Dedifferentiated amniotic fluid mesenchymal stem cell (primary cell): ENCODE data around the gene IL12B.
A peak's percentile ranks its signal among the peaks of the same experiment; 100 is the strongest.
"Not testable (repeated sequence)": the region's sequence is repeated elsewhere in the genome, so short reads cannot be mapped to it uniquely, and the experiment has no call there.

Experiments used
- DNase-seq: peaks from one replicate; pipeline ENCODE4 v3.0.0-alpha.2; 2016; ENCODE audit errors: extremely low spot score

The IL12B gene

DNA sequence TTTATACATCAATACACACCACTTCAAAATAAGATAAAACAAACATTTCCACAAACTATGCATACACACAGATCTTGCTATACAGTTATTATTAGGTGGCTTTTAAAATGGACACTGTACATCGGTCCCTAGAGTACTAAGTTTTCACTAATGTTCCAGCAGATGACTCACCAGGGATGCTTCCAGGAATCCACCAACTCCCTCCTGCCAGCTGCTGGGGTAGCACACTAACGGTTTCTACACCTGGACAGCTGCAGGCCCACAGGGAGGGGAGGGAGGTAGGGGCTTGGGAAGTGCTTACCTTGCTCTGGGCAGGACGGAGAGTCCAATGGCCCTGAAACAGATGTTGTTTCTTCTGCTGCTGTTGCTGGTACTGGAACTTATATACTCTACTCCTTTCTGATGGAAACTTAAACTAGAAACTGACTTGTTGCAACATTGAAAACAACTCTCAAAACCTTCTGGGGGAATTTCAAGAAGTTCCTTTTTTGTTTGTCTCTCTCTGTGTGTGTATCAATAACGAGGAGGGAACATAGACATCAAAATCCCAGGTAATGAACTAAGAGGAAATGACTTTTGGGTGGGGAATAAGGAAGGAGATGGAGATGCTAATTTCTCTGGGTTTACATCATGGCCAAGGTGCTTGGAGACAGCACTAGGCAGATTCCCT is at the start of gene IL12B:
IL12B (minus strand) TSS at position 357 of the 670 bp plus-strand sequence. CDS start 3,705 bp downstream, outside the sequence.
- no peak for DNase-seq

DNA sequence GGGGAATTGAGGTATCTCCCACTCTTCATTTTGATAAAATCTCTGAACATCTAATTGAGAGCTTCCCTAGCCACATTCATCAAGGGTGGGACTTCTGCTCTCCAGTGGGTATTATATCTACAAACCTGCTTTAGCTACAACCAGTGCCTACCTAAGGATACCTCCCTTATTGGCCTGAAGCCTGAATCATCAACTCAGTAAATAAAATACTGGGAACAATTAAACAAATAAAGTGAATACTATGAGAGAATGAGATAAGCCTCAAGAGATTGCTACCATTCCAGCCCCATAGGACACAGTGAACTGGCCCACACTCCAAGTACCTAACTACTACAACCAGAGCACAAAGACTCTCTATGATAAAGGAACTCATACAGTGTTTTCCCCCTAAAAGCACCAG is 47.4 kb upstream of the IL12B start:
- DNase-seq = no peak

DNA sequence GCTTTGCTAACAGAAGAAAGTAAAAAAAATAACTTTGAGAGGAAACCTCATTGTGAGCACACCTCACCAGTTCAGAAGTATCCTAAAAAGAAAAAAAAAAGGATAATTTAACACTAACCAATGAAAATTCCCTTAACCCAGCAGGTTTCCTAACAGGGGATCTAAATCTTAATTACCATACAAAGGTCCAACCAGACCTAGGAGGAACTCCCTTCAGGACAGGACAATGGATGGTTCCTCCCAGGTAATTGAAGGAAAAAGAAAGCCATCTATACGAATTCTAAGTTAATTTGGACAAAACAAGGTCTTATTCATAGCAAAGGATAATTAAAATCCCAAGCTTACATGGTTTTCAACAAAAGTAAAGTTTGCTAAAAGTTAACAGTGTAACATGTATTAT is 37.6 kb upstream of the IL12B start:
- not testable (repeated sequence) for DNase-seq

DNA sequence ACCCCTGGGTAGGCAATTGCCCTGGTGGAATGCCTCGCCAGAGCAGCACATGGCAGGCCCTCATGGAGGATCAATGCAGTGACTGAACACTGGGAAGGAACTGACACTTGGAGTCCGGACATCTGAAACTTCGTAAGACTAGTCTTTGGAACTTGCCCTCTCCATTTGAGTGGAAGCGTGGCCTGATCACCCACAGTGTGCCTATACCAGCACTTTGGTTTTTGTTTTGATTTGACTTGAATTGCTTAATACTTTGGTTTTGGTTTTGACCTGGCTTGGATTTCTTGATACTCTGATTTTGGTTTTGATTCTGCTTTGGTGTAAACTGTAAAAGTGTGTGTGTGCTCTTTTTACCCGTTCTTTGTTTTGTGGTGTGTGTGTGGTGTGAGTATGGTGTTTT is 36.5 kb upstream of the IL12B start:
- not testable (repeated sequence) for DNase-seq

DNA sequence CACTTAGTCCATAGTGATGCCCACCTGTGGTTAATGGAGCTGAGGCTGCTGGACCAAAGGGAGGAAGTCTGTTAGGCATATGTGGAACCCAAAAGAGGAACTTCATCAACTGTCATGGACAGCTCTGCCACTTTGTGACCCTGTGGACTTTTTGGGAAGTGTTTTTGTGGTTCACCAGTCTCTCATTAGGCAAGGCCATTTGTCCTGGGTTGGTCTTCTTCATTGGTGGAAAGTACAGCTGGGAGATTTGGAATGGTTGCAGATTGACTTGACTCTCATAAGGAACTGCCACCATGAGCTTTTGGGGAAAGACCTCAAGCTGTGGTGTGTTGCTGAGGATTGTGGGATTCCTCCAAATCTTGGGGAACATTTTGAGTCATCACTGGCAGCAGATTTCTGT is 31.9 kb upstream of the IL12B start:
- DNase-seq = no peak

DNA sequence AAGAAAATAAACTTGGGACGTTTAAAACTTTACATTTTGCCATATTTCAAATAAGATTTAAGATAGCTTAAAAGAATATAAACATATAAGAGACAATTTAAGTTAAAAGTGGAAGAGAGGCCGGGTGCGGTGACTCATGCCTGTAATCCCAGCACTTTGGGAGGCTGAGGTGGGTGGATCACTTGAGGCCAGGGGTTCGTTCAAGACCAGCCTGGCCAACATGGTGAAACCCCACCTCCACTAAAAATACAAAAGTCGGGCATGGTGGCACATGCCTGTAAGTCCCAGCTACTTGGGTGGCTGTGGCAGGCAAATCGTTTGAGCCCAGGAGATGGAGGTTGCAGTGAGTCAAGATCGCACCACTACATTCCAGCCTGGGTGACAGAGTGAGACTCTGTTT is 29.6 kb upstream of the IL12B start:
- DNase-seq = not testable (repeated sequence)

DNA sequence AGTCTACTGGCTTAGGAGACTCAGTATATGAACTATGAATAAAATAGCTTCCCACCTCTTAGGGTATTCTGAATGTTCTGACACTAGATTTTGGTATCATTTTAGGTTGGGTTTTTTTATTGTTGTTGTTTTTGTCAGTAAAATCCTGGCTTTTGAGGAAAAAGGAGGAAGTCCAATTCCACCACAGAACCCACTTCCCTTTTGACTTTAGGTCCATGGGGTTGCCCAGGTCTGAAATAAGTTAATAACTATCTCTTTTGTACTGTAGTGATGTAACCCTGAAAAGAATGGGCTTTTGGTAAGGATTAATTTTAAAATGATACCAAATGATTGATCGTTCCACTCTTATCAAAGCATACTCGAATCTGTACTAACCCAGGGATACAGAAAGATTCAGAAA is 29.1 kb upstream of the IL12B start:
- no peak for DNase-seq

DNA sequence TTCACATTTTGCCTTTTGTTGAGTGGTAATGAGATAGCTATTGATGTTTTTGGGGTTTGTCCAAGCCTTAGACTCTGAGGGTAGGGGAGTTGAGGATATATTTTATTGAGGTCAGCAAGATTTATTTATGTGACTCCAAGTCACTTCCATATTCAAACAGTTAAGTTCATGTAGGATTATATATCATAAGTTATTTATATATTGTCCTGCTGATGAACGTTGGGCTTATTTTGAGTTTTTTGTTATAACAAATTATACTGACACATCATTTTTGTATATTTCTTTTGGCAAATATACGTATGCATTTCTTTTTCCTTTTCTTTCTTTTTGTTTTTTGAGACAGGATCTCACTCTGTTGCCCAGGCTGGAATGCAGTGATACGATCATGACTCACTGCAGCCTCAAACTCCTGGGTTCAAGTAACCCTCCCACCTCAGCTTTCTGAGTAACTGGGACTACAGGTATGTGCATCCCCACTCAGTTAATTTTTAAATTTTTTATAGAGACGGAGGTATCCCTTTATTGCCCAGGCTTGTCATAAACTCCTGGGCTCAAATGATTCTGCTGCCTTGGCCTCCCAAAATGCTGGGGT is 23.5 kb upstream of the IL12B start:
- DNase-seq = no peak

DNA sequence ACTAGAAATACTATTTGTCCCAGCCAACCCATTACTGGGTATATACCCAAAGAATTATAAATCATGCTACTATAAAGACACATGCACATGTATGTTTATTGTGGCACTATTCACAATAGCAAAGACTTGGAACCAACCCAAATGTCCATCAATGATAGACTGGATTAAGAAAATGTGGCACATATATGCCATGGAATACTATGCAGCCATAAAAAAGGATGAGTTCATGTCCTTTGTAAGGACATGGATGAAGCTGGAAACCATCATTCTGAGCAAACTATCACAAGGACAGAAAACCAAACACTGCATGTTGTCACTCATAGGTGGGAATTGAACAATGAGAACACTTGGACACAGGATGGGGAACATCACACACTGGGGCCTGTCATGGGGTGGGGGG is 20.4 kb upstream of the IL12B start:
- not testable (repeated sequence) for DNase-seq

DNA sequence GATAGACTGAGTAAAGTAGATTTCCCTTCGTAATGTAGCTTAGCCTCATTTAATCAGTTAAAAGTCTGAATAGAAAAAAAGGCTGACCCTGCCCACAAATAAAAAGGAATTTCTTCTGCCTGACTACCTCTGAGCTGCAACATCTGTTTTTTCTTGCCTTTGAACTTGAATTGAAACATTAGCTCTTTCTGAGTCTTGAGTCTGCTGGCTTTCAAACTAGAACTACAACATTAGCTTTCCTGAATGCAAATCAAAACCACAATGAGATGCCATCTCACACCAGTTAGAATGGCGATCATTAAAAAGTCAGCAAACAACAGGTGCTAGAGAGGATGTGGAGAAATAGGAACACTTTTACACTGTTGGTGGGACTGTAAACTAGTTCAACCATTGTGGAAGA is 19.9 kb upstream of the IL12B start:
- DNase-seq = not testable (repeated sequence)

DNA sequence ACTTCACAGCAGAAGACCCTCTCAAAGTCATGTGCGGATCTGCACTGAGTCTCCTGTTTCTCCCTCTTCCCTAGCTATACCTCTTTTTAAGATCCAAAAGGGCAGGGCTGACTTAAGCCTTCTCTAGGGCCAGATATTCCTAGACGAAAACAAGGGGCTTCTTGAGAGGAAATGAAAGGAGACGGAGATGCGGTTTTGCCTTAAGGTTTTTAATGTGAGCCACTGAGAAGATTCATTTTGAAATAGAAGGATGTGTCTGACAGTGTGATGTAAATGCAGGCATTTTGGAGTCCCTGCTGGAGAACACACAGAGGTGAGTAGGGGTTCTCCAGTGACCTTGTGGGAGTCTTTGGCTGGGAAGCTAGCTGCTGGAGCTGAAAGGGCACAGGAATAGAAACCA is 15.6 kb upstream of the IL12B start:
- DNase-seq = no peak

DNA sequence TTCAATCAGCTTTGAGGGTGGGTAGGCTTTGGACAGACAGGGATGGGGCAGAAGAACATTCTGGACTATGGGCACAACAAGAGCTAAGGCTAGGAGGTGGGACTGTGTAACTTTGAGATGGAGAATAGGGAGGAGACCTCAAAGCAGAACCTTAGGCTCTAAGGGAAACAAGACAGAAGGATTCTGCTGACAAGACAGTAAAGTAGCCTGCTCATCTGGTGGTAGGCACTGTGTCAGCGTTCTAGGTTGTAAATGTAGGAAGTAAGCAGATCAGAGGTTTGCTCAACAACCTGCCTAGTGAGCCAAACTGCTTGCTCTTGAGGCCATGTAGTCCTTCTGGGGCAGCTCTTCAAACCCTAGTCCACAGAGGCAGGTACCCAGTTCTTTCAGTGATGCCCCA is 15.0 kb upstream of the IL12B start:
- no peak for DNase-seq

DNA sequence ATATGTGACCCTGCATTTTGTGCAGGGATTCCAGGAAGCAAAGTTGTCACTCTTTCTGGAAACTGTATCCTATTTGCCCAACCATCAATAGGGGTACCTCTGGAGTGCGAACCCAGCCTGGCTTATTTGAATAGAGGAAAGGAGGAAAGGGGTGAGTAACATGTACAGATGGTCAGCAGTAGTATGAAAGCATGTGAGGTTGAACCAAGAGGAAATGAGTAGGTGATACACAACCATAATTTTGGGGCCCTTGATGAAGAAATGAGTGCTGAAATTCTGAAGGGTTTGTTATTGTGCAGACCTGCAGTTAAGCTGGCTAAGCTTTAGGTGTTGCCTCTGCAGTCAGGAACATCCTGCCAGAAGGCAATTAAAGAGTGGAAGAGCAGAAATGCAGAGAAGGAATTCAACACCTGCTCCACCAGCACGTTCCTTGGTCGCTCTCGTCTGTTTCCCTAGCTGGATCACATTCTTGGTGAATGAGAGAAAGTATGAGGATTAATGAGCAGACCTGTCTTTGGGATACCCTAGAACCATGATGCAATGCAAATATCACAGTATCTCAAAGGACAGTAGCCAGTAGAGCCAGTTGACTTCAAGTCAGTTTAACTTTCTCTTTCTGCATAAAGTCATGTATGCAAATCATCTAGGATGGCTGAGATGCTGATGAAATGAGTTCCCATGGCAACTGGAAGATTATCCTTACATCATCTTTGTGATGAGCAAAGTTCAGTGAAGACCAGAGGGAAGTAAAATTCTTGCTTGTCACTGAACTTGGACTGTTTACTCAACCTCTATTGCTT is 13.2 kb upstream of the IL12B start:
- DNase-seq = no peak

DNA sequence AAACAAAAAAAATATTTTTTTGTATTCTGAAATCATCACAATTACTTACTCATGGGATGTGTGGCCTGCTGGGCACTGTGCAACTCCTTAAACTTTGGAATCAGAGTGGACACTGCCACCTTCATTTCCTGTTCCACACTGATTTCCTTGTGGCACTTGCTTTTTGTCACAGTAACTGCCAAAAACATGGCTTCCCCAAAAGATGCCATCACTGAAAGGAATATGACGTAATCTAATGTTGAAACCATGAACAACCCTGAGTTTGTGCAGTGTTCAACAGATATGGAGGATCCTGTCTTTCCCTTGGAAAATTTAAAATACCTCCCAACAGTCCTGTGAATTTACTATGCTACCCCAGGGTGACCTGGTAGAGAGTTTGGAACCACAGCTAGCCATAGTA is 12.6 kb upstream of the IL12B start:
- no peak for DNase-seq

DNA sequence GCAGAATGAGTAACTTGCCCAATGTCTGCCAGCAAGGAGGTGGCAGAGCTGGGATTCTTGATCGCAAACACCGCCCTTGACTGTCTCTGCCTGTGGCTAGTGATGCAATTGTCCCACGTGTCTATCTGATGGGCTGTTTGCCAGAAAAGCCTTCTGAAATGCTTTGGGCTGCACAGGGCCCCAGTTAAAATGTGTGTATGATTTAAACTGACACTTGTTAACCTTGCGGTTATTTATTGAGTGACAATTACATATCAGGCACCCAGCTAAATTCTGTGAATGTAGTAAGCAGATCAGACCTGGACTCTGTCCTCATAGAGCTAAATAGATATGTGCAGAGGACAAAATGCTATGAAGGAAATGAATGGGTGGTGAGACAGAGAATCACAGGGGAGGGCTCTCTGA is 11.6 kb upstream of the IL12B start:
- DNase-seq = peak; percentile 89

DNA sequence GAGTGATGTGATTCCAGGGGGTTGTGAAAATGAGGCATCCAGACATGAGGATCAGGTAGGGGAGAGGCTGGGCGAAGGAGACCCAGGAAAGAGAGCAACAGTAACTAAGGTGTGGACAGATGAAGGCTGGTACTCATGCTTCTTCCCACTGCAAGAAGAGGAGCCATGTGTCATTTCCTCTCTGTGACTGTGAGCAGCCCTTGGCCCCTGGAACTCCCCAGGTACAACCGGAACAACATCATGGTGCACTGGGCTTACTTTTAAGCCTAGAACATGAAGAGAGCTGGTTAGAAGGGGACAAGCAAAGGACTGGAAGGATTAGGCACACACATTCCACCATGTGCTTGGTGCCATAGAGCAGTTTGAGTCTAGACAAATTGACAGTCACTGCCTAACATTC is 10.9 kb upstream of the IL12B start:
- no peak for DNase-seq

DNA sequence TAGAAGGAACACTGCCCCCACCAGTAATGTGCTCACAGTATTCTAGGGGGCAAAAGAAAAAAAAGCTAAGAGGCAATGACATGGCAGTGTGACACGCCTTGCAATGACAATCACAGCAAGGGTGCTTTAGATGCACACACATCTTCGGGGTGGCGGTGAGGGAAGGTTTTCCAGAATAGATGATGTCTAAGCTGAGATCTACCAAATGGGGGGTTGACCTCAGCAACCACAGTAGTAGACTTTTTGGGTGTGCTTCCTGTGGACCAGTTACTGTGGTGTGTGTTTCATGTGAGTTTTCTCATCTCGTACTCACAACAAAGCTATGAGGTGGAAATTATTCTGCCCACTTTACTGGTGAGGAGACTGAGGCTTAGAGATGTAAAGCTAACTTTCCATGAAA is 10.2 kb upstream of the IL12B start:
- DNase-seq = no peak

DNA sequence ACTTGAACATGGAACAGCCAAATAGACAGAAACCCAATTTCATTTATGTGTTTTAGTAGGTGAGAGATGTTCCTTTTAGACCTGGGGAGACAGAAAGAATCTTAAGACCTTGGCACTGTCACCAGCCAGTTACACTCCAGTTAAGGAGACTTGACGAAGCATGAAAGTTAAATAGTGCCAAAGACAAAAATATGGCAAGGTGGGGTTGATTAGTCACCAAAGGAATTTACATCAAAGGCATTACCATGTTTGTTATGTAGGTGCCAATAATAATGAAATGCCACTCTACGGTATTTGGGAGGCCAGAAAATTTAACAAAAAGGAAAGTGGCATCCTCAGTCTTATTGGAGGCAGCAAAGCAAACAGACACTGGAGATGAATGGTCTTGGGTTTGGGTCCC is 9.2 kb upstream of the IL12B start:
- DNase-seq = no peak

DNA sequence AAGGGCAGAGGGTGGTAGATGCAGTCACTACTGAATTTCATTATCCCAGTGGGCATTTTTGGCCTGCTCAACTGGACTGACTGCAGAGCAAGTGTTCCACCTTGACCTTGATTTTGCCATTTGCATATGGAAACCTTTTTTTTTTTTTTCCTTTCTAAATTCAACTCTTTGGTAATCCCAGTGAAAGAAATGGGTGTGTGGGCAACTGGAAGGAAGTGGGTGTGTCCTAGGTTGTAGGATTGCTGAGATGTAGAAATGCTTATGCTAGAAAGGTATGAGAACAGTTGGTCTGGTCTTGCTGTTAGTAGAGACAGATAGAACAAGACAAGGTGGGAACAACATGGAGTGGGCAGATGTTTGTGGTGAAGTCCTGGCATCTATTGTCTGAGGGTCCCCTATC is 7.8 kb upstream of the IL12B start:
- no peak for DNase-seq

DNA sequence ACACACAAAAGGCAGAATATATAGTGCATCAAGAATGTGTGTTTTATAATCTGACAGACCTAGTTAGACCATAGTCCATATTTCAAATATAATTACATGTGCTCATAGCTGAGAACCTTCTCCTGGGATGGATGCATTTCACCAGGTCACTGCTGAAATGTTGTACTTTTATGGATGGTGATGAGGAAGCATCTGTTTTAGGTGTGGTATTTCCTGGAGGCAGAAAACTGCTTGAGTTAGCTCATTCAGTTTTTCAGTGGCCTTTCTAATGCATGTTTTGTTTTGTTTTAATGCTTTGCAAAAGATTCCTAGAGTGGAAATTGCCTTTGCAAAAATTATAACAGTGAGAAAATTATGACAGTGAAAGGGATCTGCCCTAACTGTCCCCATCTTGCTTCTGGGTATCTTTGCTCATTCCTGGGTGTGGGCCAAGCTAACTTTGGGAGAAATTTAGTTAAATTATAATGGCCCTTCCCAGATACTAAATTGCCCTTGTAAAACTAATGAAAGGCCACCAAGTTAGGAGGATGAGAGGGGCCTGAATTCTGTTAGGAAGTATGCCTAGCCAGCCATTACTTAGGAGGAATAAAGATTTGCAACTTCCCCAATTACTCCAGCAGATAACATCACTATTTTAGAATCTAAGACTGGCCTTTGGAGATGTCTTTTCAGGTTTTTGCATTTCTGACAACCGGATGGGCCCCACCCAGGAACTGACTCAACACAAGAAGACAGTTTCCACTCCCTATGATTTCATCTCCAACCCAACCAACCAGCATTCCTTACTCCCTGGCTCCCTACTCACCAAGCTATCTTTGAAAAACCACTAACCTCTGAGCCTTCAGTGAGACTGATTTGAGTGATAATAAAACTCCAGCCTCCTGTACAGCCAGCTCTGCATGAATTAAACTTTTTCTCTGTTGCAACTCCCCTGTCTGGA is 7.0 kb upstream of the IL12B start:
- DNase-seq = peak; percentile 72

DNA sequence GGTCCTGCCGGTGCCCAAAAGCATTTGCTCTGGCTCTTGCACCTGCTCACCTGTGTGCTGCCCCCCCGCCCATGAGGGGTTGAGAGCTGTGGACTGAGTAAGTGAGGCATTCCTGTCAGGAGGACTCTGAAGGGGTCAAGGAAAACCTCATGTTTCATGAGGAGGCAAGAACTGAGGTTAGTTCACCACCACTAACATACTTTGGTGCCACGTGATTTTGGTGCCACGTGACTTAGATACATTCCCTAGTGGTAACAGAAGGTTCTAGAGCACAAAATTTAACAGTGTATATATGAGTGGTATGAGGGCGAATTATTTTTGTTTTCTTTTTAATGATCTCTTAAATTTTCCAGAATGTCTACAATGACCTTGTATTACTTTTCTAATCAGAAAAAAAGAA is 6.3 kb upstream of the IL12B start:
- DNase-seq = no peak

DNA sequence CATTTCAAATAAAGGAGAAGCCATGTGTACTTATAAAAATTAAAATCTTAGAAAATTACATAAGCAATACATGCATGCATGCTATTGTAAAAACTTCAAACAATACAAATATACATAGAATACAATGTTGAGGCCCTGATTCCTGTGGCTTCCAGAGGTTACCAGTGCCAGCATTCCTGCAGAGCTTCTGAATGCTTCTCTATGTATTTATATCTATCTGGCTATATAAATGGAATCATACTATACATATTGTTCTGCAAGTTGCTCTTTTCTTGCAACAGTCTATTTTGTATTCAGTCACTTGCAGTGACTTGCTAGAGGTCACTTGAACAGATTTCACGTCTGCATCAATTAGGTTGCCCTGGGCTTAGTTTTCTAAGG is 3.2 kb upstream of the IL12B start:
- no peak for DNase-seq
